HG02642 (cell line): ENCODE measurements around the gene DMWD.
"Not testable (repeated sequence)": the region's sequence is repeated elsewhere in the genome, so short reads cannot be mapped to it uniquely, and the experiment has no call there.

Experiments used
- ATAC-seq: cut with Tn5 transposase; IDR thresholded peaks from one replicate; pipeline ENCODE4 v1.9.1; 2021; ENCODE audit warnings: mild to moderate bottlenecking; ENCODE audit not compliant: unreplicated experiment, poor library complexity

DMWD gene

GRCh38 chr19:45757695-45758094 lies 35.0 kb downstream of the DMWD start:
- ATAC-seq, result no peak

DNA sequence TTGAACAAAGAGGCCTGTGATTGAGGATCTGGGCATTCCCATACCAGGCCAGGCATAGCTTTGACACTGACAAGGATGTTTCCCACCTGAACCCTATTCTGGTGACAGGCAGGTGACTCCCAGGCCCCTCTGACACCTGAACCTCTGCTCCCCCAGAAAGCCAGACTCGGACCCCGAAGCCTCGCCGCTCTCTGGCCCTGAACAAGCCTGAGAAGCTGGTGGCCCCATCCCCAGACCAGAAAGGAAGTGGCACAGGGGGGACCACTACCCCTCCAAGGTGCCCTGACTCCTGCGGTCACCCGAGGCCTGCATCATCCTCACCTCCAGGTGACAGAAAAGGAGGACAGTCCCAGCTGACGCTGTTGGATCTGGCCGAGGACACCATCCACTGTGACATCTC lies 38.3 kb downstream of the DMWD start:
- ATAC-seq, result no peak

- no peak for ATAC-seq
Observed at GRCh38 chr19:45753548-45753947, 39.1 kb downstream of the DMWD start.

GRCh38 chr19:45752639-45753038 lies 40.0 kb downstream of the DMWD start:
- no peak for ATAC-seq

GRCh38 chr19:45751483-45751882 lies 41.2 kb downstream of the DMWD start:
- ATAC-seq, result not testable (repeated sequence)

GRCh38 chr19:45747513-45747912 lies 45.1 kb downstream of the DMWD start:
- ATAC-seq, result no peak

GRCh38 chr19:45746866-45747265 lies 45.8 kb downstream of the DMWD start:
- ATAC-seq, result no peak

DNA sequence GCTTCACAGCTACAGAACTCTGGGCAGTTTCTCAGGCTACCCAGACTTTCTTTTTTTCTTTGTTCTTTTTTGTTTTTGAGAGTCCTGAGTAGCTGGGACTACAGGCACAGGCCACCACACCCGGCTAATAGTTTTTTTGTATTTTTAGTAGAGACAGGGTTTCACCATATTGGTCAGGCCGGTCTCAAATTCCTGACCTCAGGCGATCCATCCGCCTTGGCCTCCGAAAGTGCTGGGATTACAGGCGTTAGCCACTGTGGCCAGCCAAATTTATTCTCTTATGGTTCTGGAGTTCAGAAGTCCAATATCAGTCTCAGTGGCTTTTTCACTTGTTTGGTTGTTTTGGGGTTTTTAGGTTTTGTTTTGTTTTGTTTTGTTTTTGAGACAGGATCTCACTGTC lies 47.0 kb downstream of the DMWD start:
- ATAC-seq, result no peak

- no peak for ATAC-seq
Observed at GRCh38 chr19:45742969-45743368, 49.7 kb downstream of the DMWD start.

GRCh38 chr19:45739498-45740439 lies 52.9 kb downstream of the DMWD start:
- ATAC-seq, result no peak

DNA sequence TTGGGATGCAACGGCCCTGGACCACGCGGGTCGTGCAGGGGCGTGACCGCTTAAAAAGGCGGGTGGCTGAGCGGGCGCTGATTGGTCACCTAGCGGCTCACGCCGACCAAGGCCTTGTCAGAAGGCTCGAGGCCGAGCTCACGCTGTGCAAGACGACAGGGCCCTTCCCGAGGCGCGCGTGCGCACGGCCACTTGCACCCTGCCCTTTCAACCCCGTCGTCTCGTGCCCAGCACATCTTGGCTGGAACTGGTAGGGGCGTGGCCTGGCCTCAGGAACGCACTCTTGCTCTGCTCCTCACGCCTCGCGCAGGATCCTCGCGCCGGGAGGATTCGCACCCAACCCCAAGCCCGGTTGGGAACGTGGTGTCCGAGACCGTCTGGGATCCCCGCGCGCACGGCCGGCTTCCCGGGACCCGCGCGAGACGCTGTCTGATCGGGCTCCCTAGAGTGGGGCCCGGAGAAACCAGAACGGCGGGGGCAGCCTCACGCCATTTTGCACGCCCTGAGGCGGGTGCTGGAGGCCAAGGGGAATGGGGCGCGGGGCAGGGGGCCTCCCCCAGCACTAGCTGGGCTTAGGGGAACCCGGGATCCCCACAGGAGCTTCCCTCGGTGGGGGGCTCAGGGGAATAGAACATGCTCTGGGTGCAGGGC lies 59.4 kb downstream of the DMWD start, which contains the start of gene MEIOSIN:
TSS of gene MEIOSIN (plus strand) at position 280 of the 651 bp plus-strand sequence. CDS start 1,938 bp downstream, outside the sequence.
- ATAC-seq, result no peak
